B cell (primary cell): ENCODE data around the gene CACNA2D3.

ENCODE experiments used
- CTCF ChIP-seq: fragments of 200-600 bp; IDR thresholded peaks from one replicate; pipeline ENCODE4 v1.8.0; 2022; ENCODE audit warnings: antibody characterized with exemption, mild to moderate bottlenecking
- EZH2 ChIP-seq: IDR thresholded peaks from 2 replicates; pipeline ENCODE4 v1.6.1; 2012; ENCODE audit warnings: borderline replicate concordance, low read depth, mild to moderate bottlenecking, moderate library complexity, low read length; ENCODE audit not compliant: insufficient read depth, poor library complexity, severe bottlenecking

- TF ChIP-seq CTCF (no peak), EZH2 (no peak)
Measured at GRCh38 chr3:54935869-54936268, 813.5 kb downstream of the CACNA2D3 start.
